T-helper 2 cell (primary cell): ENCODE results near the gene TANGO6.
"Not testable (repeated sequence)": the region's sequence is repeated elsewhere in the genome, so short reads cannot be mapped to it uniquely, and the experiment has no call there.

Experiments
- DNase-seq, 5 experiments: peaks; one replicate each; pipeline versions ENCODE4 v3.0.0 to v3.0.0-alpha.2; 2012 to 2022

The TANGO6 gene

DNA sequence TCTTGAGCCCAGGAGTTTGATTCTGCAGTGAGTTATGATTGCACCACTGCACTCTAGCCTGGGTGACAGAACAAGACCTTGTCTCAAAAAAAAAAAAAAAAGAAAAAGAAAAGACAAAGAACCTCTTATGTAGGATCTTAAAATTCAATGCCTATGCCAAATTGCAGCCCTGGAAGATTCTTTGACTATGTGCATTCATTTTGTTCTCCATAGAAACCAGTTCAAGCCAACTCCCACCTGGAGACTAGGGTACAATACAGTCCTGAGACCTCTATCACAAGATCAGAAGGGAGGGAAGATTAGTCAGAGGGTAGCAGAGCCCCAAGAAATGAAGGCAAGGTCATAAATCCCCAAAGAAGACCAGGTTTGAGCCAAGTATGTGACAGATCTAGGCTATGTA lies 171.5 kb downstream of the TANGO6 start:
- DNase-seq = no peak

GRCh38 chr16:69017036-69017783 lies 173.9 kb downstream of the TANGO6 start:
- DNase-seq = no peak

- no peak for DNase-seq
Observed at GRCh38 chr16:69019811-69020210, 176.5 kb downstream of the TANGO6 start.

- no peak for DNase-seq
Observed at GRCh38 chr16:69029121-69029520, 185.8 kb downstream of the TANGO6 start.

DNA sequence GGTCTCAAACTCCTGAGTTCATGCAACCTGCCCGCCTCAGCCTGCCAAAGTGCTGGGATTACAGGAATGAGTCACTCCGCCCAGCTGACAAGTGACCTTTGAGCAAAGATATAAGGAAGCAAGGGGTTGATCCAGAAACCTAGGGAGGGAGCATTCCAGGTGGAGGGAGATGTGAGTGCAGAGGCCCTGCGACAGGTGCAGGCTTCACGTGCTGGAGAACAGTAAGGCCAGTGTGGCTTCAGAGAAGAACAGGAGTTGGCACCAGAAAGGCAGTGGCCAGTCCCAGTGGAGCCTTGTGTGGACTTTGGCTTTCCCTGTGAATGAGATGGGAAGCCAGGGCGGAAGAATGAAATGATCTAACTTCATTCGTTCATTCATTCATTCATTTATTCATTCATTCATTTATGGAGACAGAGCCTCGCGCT lies 188.6 kb downstream of the TANGO6 start:
- no peak for DNase-seq

- no peak for DNase-seq
Observed at GRCh38 chr16:69033151-69033949, 190.0 kb downstream of the TANGO6 start.

- DNase-seq = no peak
Observed at GRCh38 chr16:69035375-69035774, 192.0 kb downstream of the TANGO6 start.

DNA sequence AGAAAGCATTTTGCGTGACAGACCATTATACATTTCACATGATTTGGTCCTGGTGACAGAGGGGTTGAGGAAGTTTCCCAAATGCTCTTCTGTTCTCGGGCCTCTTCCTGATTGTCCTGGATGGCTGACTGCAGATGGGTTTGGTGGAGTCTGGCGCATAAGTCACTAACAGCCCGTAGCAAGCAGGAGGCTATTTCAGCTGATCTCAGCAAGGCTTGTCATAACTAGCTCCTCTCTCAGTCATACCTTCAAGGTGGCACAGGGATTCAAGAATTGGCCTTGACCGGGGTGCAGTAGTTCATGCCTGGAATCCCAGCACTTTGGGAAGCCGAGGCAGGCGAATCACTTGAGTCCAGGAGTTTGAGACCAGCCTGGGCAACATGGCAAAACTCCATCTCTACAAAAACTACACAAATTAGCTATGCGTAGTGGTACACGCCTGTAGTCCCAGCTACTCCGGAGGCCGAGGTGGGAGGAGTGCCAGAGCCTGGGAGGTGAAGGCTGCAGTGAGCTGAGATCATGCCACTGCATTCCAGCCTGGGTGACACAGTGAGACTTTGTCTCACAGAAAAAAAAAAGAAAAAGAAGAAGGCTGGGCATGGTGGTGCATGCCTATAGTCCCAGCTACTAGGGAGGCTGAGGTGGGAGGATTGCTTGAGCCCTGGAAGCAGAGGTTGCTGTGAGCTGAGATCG lies 193.2 kb downstream of the TANGO6 start:
- DNase-seq = no peak

DNA sequence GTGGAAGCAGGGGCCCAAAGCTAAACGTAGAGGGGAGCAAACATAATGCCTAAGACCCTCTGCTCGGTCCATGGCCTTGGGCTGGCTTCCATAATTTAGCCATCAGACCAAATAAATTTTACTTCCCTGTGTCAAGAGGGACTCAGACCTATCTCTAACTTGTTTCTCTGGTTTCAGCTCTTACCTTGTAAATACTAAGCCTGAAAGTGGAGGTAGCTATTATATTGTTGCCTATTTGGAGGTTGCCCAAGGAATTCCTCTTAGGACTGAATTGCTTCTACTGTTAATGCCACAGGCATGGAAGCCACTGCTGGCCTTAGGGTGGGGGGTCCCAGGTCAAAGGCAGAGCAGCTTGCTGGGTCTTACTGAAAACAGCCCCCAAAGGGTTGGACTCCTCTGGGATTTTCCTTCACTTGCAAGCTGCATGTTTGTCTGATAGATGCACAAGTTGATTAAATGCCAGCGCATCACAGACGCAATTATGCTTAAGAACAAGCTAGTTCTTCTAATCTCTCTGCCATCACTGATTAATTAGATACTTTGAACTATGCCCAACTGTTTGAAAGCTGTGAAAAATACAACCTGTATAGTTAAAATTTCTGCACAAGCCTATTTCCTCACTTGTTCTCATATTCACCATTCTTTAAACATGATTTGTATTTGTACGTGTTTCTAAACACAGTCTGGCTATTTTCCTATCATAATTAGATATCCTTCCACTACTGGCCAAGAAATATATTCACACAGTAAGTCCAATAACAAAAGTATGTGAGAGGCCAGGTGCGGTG lies 194.2 kb downstream of the TANGO6 start:
- no peak for DNase-seq

- no peak for DNase-seq
Observed at GRCh38 chr16:69039333-69039941, 196.1 kb downstream of the TANGO6 start.

DNA sequence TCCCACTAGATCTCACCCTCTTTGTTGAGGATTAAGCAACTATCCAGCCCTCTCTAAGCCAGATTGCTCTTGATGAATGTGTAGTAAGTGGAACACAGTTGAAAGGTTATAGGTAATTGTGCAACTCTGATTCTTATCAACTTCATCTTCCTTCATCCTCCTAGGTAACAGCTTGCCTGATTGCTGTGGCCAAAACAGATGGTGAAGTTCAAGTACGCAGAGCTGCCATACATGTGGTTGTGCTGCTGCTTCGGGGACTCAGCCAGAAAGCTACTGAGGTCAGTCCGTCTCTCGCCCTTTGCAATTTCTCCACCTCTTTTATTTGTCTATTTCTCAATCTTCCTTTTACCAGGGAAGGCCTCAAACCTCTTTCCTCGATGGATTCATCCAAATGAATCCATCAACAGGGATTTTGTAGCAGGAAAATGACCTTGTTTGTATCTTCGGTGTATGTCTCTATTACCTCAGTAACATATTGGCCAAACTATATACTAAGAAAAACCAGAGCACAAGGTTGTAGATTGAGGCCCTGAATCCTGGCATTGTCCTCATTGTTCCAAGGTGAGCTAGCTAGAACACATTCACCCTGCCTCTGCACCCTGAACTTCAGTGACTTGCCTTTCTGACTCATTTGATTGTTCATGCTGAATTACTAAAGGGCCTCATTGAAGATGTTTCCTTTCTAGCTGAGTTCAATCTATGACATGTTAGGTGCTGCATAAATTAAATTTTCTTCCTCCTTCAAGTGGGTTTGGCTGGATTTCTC lies 197.0 kb downstream of the TANGO6 start:
- peak in 1 of 5 experiments; percentile 12 for DNase-seq

DNA sequence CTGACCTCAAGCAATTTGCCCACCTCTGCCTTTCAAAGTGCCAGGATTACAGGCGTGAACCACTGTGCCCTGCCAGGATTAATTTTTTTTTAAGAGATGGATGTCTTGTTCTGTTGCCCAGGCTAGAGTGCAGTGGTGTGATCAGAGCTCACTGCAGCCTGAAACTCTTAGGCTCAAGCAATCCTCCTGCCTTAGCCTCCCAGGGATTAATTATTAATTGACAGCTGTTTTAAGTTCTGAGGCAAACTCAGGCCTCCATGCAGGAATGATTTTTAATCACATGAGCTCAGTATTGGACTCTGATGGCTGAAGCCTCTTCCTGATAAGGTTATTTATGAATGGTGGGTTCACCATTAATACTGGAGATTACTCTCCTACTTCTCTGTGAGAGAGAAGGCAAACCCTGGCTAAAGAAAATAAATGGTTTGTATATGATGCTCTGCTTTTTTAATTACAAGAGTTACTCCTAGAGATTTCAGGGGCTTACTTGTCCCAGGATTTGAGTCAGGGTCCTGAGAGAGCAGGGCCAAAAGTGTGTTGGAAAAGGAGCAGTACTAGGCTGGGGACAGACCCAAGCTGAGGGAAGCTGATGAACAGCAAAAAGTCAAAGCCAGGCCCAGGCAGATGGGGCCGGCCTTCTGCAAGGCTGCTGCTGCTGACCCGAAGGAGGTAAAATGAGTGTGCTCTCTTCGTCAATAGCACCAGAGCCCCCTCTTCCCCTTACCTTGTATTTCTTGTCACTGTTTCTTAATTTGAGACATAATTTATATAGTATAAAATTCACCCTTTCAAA lies 205.2 kb downstream of the TANGO6 start:
- DNase-seq = no peak

DNA sequence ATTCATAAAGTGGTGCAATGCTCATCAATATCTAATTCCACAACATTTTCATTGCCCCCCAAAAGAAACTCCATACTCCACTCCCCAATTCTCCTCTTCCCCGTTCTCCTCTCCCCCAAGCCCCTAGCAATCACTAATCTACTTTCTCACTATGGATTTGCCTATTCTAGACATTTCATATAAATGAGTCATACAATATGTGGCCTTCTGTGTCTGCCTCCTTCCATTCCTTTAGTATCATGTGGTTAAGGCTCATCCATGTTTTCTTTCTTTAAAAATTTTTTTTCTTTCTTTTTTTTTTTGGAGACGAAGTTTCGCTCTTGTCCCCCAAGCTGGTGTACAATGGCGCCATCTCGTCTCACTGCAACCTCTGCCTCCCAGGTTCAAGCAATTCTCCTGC lies 205.8 kb downstream of the TANGO6 start:
- DNase-seq = no peak

GRCh38 chr16:69049603-69050375 lies 206.5 kb downstream of the TANGO6 start:
- no peak for DNase-seq

- not testable (repeated sequence) for DNase-seq
Observed at GRCh38 chr16:69051517-69051830, 208.1 kb downstream of the TANGO6 start.

DNA sequence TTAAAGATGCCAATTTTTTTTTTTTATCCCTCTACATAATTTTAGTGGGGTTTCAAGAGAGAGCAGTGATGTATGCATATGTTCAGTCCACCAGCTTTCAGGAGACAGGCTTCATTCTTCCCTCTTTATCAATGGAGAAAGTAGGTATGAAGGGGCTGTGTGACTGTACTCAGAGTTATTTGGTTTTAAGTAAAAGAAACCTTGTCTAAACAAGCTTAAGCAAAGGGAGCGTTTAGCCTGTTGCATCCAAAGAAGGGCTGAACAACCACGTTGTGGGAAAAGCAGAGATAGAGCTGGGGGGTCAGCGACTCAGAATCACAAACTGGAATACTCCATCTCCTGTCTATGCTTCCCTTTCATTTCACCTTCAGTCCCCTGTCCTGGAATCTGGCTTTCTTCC lies 211.7 kb downstream of the TANGO6 start:
- no peak for DNase-seq

- no peak for DNase-seq
Observed at GRCh38 chr16:69055980-69056379, 212.6 kb downstream of the TANGO6 start.

DNA sequence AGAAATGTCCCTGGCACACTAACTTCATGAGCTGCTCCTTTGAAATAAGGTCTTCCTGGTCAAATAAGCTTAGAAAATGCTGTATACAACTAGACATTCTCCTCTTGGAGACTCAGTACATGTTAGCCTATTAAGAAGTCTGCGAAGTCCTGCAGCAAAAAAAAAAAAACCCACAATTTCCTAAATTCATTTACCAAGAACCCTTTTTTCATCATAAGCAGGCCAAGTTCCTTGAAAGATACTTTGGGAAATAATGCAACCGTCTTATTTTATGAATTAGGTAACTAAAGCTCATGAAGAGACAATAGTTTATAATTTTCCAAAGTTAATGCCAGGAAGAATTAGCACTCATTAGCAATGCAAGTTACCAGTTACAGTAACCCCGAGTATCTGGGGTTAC lies 213.1 kb downstream of the TANGO6 start:
- DNase-seq = no peak

DNA sequence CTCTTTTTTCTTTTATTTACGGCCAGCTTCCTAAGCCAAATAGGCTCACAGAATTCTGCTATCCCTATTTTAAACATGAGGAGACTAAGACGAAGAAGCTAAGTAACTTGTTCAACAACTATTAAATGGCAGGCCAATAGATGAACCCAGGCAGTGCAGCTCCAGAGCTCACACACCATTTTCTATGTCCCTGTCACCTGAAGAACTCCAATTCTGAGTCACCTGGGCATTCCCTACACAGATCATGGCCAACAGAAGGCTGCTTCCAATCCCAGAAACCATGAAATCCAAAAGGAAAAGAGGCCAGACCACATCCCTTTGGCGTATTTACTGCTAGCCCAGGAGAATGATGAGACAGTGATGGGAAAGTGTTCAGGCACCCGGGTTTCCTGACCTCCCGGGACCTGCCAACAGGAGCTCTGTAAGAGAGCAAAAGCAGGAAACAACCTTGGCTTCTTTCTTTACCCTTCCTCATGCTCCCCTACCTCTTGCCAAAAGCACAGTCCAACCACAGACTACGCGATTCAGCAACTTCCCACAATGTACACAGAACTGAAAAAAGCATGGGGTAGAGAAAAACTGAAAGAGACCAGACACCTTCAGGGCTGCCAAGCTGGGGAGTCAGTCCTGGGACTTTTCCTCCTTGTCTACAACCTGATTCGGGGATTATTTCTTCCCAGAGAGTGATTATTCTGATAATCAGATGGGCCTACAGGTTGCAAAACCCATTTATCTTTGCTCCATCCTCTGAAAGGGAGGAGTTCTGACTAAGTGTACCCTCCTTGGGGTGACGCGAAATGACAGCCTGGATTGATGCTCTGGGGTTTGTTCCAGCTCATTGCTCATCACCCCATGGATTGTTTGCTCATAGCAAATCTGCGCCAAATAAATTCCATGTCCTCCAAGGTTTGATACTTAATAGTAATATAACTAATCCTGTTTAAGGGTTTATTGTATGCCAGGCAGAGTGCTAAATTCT lies 214.4 kb downstream of the TANGO6 start:
- peak in 1 of 5 experiments; percentile 52 for DNase-seq
